ENCODE measurements around the gene PLET1.

Gene PLET1, protein sequence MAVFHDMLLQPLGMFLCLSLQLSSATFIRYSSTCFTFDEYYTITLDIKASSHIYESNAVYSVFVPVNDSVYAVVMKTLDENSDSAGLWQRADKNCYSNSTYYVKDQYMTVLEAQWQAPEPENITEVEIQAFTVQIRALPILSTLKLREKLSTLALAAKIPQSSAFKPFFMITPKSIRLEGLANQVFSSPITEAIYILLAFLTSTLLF

DNA sequence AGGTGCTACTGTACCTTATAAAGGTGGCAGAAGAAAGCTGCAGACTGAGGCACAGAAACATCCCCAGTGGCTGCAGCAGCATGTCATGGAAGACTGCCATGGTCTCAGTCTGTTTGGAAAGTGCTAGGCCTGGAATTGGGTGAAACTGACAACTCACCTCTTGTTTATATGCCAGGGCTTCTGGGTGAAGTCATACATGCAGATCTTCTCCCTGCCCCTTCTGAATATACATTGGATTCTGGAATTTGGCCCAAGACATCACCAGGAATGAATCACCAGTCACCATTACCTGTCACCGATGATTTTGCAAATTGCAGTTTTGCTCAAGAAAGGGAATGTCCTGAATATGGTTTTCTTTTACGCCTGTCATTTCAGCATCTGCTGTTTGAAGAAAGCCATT, at the start of gene PLET1:
Gene PLET1, minus strand, starts transcription at position 371 of the 400 bp plus-strand sequence. Its CDS starts 271 bp downstream, at position 100.
- DNase-seq, result no peak

DNA sequence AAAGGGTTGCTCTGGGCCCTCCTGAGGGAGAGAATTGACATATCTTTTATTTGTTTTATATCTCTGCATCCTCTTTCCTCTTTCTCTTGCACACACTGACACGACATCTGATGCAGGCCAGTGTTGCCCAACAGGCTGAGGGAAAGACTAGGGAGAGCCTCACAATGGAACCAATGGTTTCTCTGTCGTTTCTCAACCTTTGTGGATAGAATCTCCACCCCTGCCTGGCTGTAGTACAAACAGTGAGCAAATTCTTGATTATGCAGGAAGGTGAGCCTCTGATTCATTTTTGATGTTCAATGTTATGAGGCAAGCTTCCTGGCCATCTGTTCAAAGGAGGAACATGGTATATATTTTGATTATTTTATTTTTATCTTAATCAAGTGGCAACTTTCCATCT, 49.8 kb upstream of the PLET1 start:
- no peak for DNase-seq

DNA sequence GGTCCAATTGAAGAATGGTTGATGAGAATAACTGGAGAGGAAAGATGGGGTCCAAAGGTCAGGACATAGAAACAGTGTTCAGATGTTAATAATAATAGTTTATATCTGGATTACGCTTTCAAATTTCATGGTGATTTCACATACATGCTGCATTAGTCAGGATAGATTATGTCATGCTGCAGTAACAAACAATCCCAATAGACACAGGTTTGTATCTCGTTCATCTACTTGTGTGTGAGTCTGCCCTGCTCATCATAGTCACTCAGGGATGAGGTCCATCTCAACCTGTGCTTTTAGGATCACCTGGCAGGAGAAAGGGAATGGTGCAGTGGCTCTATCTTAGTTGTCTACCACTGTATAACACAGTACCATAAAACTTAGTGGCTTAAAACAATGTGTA, 48.0 kb upstream of the PLET1 start:
- DNase-seq, result no peak

DNA sequence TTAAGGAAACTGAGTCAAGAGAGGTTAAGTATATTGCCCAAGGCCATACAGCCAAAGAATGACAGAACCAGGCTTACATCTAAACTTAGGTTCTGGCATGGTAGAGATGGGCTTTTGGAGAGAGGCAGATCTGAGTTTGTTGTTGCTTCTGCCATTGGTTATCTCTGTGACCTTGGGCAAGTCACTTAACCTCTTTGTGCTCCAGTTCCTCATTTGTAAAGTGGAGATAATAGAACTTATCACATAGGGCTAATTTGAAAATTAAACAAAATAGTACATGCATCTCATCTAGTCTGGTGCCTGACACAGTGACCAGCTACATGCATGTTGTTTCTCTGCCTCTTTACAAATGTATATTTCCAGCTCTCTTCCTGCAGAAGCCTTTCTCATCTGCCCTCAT, 47.0 kb upstream of the PLET1 start:
- no peak for DNase-seq

DNA sequence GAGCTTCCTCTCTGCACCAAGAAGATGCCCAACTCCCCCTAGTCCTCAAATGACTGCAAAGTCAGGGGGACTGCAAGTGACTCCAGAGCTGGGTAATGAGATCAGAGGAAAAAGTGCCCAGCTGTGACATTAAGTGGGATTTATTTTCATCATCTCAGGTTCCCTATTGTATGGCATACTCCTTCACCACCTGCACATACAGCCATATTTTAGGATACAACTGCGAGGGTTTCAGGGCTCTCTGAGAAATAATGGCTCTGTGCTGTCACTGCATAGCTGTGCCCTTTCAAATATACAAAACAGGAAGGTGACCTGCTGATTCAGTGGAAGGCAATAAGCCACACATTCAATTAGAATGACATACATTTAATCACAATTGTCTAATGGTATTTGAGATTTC, 45.6 kb upstream of the PLET1 start:
- no peak for DNase-seq

DNA sequence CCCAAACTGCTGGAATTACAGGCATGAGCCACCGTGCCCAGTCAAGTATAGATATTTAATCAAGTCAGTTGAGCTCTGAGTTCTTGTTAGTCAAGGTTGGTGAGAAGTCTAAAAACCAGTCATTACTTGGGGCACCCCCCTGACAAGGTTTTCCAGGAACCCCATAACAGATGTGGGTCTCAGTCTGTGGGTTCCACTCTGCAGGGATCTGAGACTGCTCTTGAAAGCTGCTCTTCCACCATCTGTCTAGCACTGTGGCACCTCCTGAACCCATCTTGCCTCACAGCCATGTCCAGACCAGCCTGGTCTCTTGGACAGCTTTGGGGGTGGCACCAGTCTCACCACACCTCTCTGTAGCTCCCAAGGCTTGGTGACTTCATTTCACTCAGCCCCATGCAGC, 44.3 kb upstream of the PLET1 start:
- no peak for DNase-seq

DNA sequence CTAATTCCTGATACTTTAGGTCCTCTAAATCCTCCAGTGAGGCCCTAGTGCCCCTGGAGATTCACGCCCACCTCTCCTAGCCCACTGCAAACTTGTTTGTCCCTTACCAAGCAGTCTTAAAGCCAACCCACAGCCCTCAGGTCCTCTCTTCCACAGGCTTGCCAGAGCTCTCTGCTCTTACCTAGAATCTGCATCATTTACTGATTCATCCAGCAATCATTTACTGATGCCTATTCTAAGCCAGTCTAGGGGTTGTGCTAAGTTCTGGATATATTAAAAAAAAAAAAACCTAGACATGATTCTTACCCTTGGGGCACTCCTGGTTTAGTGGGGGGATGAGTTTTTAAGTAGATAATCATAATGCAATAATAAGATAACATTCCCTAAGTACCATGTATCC, 43.0 kb upstream of the PLET1 start:
- DNase-seq, result no peak

DNA sequence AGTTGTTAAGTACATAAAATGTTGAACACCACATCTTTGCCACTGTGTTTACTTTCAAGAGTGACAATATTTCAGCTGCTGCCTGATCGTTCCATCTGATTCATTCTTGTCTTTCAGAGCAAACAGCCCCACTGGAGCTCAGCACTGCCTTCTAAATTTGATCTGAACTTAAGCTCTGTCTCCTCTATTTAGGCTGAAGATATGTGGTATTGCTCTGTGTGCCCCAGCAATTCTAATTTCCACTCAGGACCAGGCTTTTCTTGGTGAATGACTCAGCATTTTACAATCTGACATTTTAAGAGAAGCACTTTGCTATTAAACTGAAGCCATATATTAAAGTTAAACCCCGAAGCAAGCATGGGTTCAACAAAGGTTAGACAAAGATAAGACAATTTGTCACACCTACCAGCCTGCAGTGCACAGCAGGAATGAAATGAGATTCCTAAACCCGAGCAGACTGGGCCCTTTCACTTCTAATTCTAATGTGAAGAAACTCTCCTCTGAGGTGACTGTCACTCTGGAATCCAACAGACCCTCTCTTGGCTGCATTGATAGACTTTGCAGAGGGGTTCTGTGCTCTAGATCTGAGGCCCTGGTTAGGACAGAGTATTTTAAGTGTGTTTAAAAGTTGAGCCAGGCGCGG, 41.7 kb upstream of the PLET1 start:
- DNase-seq, result no peak

DNA sequence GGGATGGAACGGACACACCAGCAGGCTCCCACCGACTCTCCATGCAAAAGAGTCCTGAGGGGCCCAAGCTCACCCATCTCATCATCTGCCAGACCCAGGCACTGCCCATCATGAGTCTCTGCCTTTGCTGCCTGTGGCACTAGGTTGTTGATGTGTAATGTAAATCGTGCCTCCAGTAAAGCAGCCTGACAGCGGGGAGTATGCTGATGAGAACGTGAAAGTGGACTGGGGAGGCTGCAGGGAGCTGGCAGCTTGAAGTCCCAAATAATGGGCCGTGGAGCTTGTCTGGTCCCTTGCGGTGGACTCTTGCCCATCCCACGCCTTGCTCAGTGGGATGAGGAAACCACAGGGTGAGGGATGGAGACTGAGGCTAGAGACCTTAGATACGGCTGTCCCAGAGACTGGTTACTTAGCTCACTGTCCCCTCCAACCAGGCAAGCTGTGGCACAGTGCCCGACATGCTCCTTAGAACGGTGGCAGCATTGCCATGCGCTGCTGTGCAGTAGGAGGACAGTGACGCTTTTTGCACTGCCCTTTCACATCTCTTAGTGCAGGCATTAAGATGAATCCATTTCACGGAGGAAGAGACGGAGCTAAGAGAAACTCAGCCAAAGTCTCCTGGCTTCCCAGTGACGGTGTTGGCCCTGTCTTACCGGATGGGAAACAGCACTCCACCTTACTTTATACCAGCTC, 39.6 kb upstream of the PLET1 start:
- DNase-seq, result no peak

DNA sequence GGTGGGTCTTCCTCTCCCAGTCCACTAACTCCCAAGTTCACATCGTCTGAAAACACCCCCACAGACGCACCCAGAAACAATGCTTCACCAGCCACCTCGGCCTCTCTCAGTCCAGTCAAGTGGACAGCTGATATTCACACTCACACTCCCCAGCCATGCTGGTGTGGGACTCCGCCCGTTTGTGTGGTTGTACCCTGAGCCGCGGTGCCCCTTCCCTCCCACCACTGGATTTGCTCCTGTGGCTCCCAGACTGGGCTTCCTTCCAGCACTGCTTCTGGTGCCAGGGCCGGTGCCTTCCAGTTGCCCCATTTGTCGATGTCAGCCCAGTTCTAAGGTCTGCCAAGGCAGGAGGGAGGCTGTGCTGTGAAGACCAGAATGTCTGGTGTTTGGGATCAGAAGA, 37.9 kb upstream of the PLET1 start:
- no peak for DNase-seq

DNA sequence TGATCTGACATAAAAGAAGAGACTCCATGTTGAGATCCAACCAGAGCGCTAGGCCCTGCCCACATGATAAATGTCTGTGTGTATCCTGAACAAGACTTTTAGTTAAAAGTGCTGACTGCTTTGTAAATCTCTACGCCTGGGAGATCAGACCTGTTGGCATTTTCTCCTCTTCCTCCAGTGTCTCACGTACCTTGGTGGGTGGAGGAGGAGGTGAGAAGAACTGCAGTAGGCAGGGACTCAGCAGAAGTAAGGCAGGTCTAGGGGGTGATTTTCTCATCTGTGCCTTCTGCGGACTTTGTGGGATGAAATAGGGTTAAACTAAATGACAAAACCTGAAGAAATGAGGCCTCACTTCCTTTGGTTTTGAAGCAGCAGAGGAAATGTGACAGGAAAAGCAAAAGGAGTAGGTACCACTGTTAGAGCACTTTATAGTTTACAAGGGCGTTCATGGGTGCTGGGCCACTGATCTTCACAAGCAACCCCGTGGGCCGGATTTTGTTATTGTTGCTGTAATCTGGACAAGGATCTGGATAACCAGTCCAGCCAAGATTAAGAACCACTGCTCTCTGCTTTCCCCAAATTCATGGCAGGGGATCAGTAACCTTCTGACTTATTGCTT, 36.7 kb upstream of the PLET1 start:
- DNase-seq, result no peak

DNA sequence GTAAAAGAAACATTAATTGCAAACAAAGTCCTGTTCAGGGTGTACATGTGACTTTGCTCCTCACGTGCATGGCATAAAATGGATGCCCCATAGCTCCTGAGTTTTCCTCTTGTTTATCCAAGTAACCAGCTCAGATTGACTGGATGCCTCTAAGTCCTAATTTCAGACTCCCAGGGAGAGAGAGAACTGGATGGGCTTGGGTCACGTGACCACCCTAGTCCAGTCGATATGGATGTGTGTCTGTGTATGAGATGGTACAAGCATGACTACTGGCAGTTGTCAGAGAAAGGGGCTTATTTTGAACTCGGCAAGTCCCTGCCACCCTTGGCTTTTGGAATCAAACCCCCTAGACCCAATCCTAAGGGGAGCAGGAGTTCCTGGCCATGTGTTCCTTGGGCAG, 35.4 kb upstream of the PLET1 start:
- no peak for DNase-seq

DNA sequence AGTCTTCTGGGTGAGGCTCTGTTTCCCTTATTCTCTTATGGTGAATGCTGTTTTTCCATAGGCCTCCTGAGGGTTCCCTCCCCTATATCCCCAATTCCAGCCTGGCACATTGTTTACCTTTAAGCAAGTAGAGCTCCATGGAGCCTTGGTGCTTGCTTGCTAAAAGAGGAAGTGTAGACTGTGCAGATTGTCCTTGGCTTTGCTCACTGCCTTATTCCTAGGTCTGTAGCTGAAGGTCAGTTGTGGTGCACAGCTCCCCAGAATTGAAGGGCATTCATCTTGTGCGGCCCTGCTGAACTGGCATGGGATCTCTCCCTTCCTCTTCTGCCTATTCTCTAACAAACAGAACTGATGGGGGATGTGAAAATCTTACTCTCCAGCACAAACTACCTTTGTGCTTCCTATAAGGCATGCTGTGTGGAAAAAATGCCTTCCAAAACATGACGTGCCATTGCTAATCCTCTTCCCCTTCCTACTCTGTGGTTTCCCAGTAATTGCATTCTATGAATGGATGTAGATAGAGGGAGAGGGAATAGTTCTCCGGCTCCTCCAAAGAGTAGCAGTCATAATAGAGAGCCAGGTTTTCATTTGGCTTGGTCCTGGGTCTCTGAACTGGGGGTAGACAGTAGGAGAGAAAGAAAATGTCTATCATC, 34.2 kb upstream of the PLET1 start:
- DNase-seq, result no peak

DNA sequence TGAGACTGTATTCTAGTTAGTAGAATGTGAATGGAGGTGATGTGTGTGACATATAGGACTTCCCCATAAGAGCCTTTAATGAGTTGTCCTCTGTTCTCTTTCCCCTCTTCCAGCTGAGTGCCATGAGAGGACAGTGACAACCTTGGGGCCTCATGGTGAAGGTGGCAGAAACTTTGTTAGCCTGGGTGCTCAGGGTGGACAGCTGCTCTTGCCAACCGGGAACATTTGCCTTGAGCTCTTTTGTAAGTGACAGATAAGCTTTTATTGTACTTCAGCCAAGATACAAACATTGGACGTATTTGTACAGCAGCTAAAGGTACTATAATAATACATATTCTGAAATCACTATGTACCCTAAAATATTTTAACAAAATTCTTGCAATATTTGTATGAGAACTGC, 33.0 kb upstream of the PLET1 start:
- no peak for DNase-seq

DNA sequence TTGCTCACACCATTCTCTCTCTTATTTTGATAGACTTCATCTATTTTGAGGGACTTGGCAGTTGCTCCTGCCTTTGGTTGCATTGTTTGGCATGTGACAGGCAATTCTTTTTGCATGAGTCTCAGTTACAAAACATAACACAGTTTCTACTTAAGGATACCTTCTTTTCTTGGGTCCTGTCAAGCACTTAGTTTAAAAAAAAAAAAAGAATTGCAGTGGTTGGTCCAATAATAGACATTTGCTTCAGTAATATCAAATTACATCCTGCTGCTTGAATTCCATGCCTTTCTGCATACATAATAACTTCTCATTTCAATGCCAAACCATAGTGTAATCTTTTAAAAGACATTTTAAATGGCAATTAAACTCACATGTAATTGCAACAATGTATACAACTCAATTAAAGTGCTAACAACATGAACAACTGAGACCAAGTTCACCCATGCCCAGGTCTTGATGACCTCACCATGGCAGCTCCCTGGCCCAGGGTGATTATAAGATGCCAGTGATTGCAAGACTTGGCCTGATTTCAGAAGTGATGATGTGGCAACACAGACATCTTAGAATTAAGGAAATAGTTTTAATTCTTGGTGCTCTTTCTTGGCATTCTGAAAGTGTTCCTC, 32.2 kb upstream of the PLET1 start:
- no peak for DNase-seq

DNA sequence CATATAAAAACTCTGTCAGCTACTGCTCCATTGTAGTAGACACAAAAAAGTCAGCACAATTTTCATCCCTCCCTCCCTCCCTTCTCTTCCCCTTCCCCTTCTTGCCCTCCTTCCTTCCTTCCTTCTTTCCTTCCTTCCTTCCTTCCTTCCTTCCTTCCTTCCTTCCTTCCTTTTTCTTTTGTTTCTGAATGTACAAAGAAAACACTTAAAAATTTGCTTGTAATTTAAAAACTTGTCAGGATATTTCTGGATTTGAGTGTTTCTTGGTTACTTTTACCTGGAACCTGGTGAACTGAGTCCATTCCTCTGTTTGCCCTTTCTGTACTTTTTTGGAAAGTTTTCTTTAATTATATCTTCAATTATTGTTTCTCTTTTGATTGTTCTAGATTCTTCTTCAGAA, 31.5 kb upstream of the PLET1 start:
- DNase-seq, result no peak

DNA sequence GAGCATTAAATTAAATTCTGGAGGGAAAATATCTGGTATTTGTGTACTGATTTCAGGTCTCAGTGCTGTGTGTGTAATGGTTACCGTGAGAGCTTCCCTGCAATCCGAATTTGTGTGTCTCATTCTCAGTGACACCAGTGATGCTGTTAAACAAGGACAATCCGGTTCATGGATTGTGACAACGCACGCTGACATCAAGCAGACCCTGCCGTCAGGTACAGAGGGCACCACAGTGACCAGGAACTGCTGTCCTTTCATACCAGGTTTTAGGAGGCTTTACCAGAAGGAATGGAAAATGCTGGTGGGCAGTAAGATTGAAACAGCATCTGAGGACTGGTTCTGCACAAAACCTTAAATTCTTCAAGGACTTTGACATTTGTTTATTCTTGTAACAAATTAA, 30.5 kb upstream of the PLET1 start:
- DNase-seq, result no peak

DNA sequence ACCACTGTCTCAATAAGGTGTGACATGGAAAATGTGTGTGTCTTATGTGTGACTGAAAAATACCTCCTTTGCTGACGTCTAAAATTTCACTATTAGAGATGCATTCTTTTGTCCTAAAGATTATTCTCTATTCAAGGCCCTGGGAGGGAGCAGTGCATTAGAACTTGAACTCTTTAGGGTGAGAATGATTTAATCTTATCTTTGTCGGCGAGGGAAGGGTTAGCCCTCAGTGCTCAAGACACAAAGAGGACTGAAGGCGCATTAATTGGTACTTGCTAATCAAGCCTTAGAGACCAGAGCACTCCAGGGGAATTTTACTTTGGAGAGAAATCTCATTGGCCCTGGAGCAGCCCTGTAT, 29.8 kb upstream of the PLET1 start:
- no peak for DNase-seq

DNA sequence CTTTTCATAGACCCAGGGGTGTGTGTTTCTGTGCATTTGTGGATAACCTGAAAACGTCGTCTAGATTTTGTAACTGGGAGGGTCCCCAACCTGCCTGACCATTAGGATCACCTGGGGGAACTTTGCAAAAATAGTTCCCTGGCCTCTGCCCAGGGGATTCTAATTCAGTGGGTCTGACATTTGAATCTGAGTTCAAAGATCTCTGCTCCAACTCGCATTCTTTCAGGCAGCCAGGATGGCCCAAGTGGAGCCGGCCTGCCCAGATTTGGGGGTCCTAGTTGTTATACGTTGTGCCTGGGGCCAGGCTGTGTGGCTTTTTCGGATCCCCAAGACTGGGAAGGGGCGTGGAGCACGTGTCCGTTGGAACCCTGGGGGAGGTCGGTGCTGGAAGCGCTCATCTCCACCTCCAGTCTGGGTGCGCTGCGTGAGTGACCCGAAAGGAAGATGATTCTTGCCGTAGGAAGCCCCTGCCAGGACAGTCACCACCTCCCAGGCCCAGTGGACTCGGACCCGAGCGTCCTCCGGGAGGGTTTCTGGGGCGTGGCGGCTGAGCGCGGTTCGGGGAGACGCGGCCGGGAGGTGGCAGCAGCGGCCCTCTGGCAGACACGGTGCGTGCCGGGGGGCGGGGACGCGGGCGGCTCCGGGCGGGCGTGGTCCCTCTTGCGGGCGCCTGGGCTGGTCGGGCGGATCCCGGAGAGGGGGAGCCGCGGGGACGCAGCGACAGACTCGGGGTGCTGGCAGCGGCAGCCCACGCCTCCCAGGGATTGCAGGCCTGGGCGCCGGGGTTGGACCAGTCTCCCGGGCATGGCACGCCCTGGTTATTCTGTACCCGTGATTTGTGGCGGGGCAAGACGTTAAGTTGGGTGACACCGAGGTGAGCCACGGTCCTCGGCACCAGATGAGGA, 29.2 kb upstream of the PLET1 start:
- peak; percentile 93 for DNase-seq

DNA sequence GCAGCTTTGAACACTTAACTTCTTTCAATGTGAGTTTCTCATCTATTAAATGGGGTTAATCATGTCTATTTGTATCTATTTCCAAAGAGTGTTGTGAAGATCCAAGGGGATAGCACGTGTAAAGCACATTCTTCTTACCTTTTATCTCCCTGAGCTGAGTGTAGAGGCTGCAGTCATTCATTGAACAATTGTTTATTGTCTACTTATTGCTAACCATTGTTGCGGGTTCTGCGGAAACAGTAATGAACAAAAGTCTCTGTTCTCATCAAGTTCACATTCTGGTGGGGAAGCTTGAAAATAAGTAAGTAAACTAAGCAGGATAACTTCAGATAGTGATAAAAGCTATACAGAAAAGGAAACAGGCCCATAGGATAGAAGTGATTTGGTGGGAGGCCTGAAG, 27.4 kb upstream of the PLET1 start:
- no peak for DNase-seq

DNA sequence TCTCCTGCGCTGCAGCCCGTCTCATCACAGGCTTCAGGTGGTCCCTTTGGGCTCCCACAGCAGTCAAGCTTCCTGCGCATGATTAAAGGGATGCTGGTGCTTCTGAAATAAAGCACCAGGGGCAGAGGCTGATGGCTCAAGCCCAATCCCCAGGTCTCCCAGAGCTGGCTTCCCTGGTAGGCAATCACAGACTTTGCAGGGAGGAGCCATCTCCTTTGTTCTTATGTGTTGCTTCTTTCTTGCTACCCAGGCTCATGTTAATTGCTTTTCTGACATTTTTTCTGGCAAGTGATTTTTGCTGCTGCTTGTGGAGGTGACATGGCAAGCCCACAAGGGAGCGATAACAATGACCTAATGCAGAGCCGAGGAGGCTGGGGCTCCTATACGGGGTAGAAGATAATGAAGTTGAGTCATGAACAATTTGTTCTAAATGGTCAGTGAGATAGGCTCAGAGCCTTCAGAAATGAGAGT, 25.2 kb upstream of the PLET1 start:
- DNase-seq, result no peak

DNA sequence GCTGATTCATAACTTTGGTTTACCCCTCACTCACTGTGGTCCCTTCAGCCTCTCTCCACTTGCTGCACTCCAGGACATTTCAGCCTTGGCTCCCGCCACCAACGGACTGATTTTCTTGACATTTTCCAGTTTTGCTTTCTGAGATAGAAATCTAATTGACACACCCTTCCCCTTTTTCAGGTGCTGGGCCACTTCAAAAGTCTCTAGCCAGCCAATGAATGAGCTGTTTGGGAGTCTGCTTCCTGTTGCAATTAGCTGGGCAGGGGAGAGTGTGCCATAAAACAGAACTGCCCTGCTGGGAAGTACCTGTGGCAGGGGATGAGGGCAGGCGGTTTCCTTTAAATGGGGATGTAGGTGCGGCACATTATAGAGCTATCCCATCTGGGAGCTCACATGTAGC, 21.1 kb upstream of the PLET1 start:
- DNase-seq, result no peak
